Upper lobe of left lung (tissue), 4 donors: Measurements from ENCODE around the gene HIRIP3.

Experiments used
- CTCF ChIP-seq, 6 experiments: fragments of 450-650 bp in 4 of 6; fragments of 200-600 bp in 2 of 6; sonication (generic) in 2 of 6; IDR thresholded peaks; one replicate each; pipeline ENCODE4 v1.5.1; 2016 to 2019; ENCODE audit warnings: antibody characterized with exemption in 6 of 6
- EP300 ChIP-seq, 4 donors: sonication (generic); formaldehyde crosslinking; IDR thresholded peaks; one replicate each; pipeline ENCODE4 v1.5.1; 2017; ENCODE audit warnings: antibody characterized with exemption in 4 of 4, control low read depth in 2 of 4
- POLR2A ChIP-seq, 4 donors: fragments of 450-650 bp; IDR thresholded peaks; one replicate each; pipeline ENCODE4 v1.5.1; 2016 to 2017; ENCODE audit warnings: antibody characterized with exemption in 4 of 4, mild to moderate bottlenecking in 2 of 4

GRCh38 chr16:30030011-30030685 is 34.7 kb upstream of the HIRIP3 start:
- TF ChIP-seq CTCF (IDR thresholded peaks at IDR 0.05), result no peak
- TF ChIP-seq POLR2A (IDR thresholded peaks at IDR 0.05), result no peak
- no peak for TF ChIP-seq EP300 (IDR thresholded peaks at IDR 0.05)
